NCI-H524 (cell line): ENCODE measurements around the gene LBHD2.

Experiments used
- DNase-seq, 2 experiments: peaks; one replicate each; lab custom pipeline; 2025; lab: John Stamatoyannopoulos, UW

LBHD2 gene

GRCh38 chr14:103091041-103091882, 7.3 kb downstream of the LBHD2 start:
- DNase-seq: peak; percentile 44 to 77

- DNase-seq: no peak
These were observed 7.8 kb downstream of the LBHD2 start for GRCh38 chr14:103091883-103092222.

DNA sequence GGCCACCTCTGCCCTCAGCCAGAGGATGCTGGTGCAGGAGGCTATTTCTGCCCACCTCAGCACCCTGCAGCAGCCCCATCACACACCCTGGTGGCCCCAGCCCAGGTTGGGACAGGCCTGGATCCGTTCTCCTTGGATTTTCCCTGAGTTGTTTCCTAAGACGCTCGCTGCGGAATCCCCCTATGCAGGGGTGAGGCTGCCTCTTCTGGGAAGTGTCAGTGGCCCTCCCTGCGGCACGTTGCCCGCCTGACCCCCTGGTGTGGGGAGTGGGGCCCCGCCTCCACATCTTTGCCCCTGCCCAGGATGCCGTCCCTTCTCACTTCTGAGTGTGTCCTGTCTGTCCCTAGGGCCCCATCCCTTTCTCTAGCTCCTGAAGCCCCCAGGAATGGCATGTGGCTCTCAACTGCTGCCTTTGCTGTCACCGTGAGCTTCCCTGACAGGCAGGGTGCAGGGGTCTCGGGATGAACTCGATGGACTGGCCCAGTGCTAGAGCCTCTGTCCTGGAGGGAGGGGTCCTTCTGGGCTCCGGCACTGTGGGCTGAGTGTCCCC, 9.9 kb downstream of the LBHD2 start:
- no peak for DNase-seq

DNA sequence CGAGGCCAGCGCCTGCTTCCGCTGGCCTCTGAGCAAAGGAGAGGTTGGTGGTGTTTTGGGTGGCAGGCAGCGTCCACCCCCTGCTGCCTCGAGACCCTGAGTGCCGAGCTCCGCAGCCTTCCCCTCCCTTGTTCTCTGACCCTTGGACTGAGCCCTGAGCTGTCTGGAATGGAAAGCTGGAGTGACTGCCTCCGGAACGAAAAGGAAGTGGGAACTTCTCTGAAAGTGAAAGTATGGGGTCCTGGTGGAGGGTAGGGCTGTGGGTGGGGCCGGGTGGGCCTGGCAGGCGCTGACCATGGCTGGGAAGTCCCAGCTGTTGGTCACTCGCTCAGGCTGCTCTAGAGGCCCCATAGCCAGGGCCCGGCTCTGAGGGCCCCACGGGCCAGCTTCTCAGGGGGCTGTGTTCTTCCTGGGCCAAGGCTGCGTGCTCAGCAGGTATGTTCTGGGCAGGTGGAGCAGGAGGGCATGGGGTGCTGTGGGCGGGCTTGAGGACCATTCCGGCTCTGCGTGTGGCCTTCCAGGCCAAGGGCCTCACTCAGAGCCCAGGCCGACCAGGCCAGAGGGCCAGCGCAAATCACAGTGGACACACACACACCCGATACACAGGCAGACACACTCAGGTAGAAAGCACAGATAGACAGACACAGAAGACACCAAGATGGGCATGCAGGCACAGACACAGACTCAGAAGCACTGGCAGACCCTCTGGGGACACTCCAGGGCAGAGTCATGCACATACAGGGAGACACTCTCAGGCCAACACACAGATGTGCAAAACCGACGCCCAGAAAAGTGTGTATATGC, 10.6 kb downstream of the LBHD2 start, which contains the start of gene EXOC3L4:
Gene EXOC3L4 (plus strand): TSS at position 320 of the 804 bp plus-strand sequence. CDS start 5,495 bp downstream, outside the sequence.
- DNase-seq: no peak

GRCh38 chr14:103095210-103095778, 11.3 kb downstream of the LBHD2 start:
- no peak for DNase-seq

DNA sequence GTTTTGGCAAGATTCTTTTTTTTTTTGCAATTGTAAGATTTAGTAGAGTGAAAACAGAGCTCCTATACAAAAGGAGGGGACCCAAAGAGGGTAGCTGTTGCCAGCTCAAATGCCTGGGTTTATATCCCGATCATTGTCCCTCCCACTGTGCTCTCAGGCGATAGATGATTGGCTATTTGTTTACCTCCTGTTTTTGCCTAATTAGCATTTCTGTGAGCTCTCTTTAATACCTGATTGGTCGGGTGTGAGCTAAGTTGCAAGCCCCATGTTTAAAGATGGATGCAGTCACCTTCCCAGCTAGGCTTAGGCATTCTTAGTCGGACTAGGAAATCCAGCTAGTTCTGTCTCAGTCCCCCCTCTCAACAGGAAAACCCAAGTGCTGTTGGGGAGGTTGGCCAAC, 12.4 kb downstream of the LBHD2 start:
- no peak for DNase-seq

GRCh38 chr14:103097244-103097993, 13.4 kb downstream of the LBHD2 start:
- DNase-seq: no peak

GRCh38 chr14:103097994-103098957, 14.3 kb downstream of the LBHD2 start:
- no peak for DNase-seq

DNA sequence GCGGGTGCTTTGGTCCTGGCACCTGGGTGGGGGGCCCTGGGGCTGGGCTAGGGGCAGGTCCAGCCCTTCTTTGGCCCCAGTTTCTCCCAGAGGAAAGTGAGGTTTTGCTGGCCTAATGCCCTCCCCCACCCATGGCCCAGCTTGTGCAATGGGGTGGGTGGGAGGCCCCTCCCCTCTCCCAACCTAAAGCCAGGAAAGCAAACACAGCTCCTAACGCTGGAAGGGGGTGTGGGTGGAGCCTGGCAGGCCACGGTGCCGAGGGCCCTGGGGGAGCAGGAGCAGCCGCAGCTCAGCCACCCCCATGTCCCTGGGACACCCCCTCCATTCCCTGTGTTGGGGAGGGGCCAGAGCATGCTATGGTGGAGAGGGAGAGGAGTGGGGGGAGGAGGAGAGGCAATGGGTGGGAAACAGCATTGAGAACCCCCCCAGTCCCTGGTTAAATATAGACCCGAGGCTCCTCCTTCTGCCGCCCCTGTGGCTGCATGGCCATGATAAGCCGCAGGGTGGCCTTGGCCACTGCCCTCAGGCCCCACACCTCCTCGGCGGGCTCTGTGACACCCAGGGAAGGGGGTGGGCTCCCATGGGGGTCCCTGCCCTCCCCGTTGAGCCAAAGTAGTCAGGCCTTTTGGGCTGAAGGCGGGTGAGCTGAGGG, 15.2 kb downstream of the LBHD2 start:
- DNase-seq: no peak

DNA sequence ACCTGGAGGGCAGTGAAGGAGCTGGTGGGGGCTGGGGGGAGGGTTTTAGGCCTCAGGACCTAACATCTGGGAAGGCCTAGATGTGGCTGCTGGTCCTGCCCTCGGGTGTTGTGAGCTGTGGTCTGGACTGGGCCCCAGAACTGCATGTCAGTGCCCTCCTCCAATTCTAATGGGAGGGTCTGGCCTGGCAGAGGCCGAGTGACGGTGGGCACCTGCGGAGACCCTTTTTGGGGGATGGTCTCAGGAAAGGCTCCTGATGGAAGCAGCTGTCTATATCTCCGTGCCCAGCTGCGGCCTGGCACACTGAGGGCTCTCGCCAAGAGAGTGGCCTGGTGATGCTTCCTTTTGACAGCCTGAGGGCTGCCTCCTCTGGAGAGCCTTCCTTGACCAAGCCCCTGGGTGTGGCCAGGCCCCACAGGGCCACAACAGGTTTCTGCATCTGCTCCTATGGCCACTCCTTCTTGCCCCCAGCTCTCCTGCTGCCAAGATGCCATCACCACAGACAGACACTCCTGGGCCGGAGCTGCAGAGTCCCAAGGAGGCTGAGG, 15.8 kb downstream of the LBHD2 start:
- no peak for DNase-seq

- no peak for DNase-seq
These were observed 16.5 kb downstream of the LBHD2 start for GRCh38 chr14:103100281-103101121.

- DNase-seq: no peak
These were observed 17.4 kb downstream of the LBHD2 start for GRCh38 chr14:103101257-103101962.

GRCh38 chr14:103101963-103102688, 18.1 kb downstream of the LBHD2 start:
- DNase-seq: no peak

GRCh38 chr14:103102689-103103260, 18.8 kb downstream of the LBHD2 start:
- no peak for DNase-seq

GRCh38 chr14:103103461-103104388, 19.7 kb downstream of the LBHD2 start:
- peak; percentile 92 to 97 for DNase-seq

- peak in 1 of 2 experiments; percentile 67 for DNase-seq
These were observed 20.3 kb downstream of the LBHD2 start for GRCh38 chr14:103104389-103104653.
